ENCODE measurements around the gene BSG. TPM values are rescaled to one million over a fixed set of nuclear protein-coding genes. Genes with fewer than 3 reads are reported as not detected.

Gene BSG
- total and polyA plus RNA-seq, 2 of the 4 experiments (the other 2 are of a cell fraction) = 130 to 698 TPM

- H3K27ac ChIP-seq (ENCODE audit: insufficient read depth, low read length) = peak overlapping the region; percentile 90
- H2AK5ac ChIP-seq (ENCODE audit: low read depth, low read length) = peak overlapping the region; percentile 93
- peaks cover 44% of the 10 kb centered on the region for H4K20me1 ChIP-seq (ENCODE audit: insufficient read depth, low read length)
- POLR2A ChIA-PET (ENCODE audit: unreplicated experiment) = no interaction called here
- H2AK9ac ChIP-seq (replicated peaks; ENCODE audit: low read depth, low read length, poor library complexity) = peak overlapping the region; percentile 100
- H4K8ac ChIP-seq (ENCODE audit: low read depth in 2 of 2, low read length in 2 of 2) = peak overlapping the region in 1 of 2 experiments; percentile 79; a peak in 2 of 4 replicates
- peak overlapping the region; percentile 94 for H3K4me3 ChIP-seq (ENCODE audit: insufficient read depth, low read depth, low read length)
- H4K91ac ChIP-seq (ENCODE audit: insufficient read depth, low read depth, low read length) = peak overlapping the region; percentile 40; the same call in 1 of the 2 replicates
- peak overlapping the region; percentile 90 for H3K4ac ChIP-seq (ENCODE audit: low read depth, low read length)
- peak overlapping the region; percentile 61 for H3K56ac ChIP-seq (ENCODE audit: extremely low read depth, insufficient read depth, low read length)
- peak overlapping the region; percentile 72; the same call in 1 of the 2 replicates for H4K5ac ChIP-seq (ENCODE audit: low read depth, low read length)
- peak overlapping the region; percentile 98 for H3K4me2 ChIP-seq (ENCODE audit: low read depth, low read length)
- in situ Hi-C loops (cut with MboI; ENCODE audit: low sequenced_read_pairs) (no loop called here), dilution Hi-C loops (cut with HindIII; ENCODE audit: low sequenced_read_pairs, unreplicated experiment) (no loop called here), intact Hi-C loops (cut with micrococcal nuclease) (loop anchor here (2.0 kb wide), 1 partner anchor 22 kb away; no protein-coding TSS in a partner anchor)
- H2BK20ac ChIP-seq (ENCODE audit: low read depth, low read length) = no peak overlapping the region
- no peak overlapping the region for H2BK15ac ChIP-seq (ENCODE audit: low read depth, low read length)
- H3K27me3 ChIP-seq (ENCODE audit: control insufficient read depth, insufficient read depth, low read length) = no peaks in the 10 kb centered on the region
- WGBS, 2 experiments (ENCODE audit: extremely low coverage in 2 of 2, insufficient read length in 1 of 2) = 6% methylated on average over 9 of the region's 47 CpGs; no CpG with 5 or more reads in 1 of the 2 experiments
- H2AFZ ChIP-seq (replicated peaks; ENCODE audit: low read length, poor library complexity) = peak overlapping the region; percentile 89
- no TSS peak for BruUV-seq (replicated peaks)
- DNase-seq (peak; percentile 64), ATAC-seq (ENCODE audit: low read depth) (peak; percentile 10)
- H3K9me3 ChIP-seq (ENCODE audit: control insufficient read depth, insufficient read depth, low read length) = no peaks in the 10 kb centered on the region
- peaks cover 5 to 47% of the 10 kb centered on the region in 2 experiments for H3K79me1 ChIP-seq (ENCODE audit: low read depth in 1 of 2, low read length in 2 of 2)
- CTCF ChIA-PET = interaction anchor here (0.6 to 2.0 kb wide), 3 partner anchors 8 to 22 kb away, joined by 3 to 11 read pairs (median 4); no protein-coding TSS in a partner anchor
- H3K18ac ChIP-seq (ENCODE audit: low read depth, low read length) = peak overlapping the region; percentile 76; the same call in 1 of the 2 replicates
- H3K9me1 ChIP-seq (ENCODE audit: insufficient read depth, low read length) = peaks cover 4% of the 10 kb centered on the region; the same call in 1 of the 2 replicates
- H2BK5ac ChIP-seq (ENCODE audit: low read depth, low read length, poor library complexity, severe bottlenecking) = peak overlapping the region; percentile 86
- H3K23ac ChIP-seq (ENCODE audit: low read depth, low read length) = peak overlapping the region; percentile 93
- H3K9ac ChIP-seq (ENCODE audit: low read depth, low read length) = peak overlapping the region; percentile 92
- peaks cover 8% of the 10 kb centered on the region for H3K4me1 ChIP-seq (ENCODE audit: control insufficient read depth, insufficient read depth, low read length)
- H2BK120ac ChIP-seq (ENCODE audit: low read depth, low read length) = no peak overlapping the region; the same call in 1 of the 2 replicates
- H3K14ac ChIP-seq (replicated peaks; ENCODE audit: low read depth, low read length) = peak overlapping the region; percentile 83
- H3K36me3 ChIP-seq (ENCODE audit: control insufficient read depth, insufficient read depth, low read length) = peaks cover 21% of the 10 kb centered on the region
- TF ChIP-seq MAZ (IDR thresholded peaks at IDR 0.05; ENCODE audit: borderline replicate concordance, low read depth, low read length) (peak; percentile 31; the same call in 1 of the 2 replicates), ELK1 (IDR thresholded peaks at IDR 0.05; ENCODE audit: borderline replicate concordance, low read depth, low read length) (no peak), RFX5 (IDR thresholded peaks at IDR 0.05; ENCODE audit: low read depth, low read length) (no peak), MXI1 (IDR thresholded peaks at IDR 0.05; ENCODE audit: borderline replicate concordance, low read depth, low read length) (0 out of 2 replicates have a peak, but pooled peaks have one; percentile 39), RCOR1 (IDR thresholded peaks at IDR 0.05; ENCODE audit: insufficient replicate concordance, low read length) (no peak), CEBPB (IDR thresholded peaks at IDR 0.05; ENCODE audit: low read depth, low read length) (no peak), SMC3 (IDR thresholded peaks at IDR 0.05; ENCODE audit: low read depth, low read length) (peak; percentile 14; the same call in 1 of the 2 replicates), MAFK (IDR thresholded peaks at IDR 0.05; ENCODE audit: low read depth, low read length) (no peak), BHLHE40 (IDR thresholded peaks at IDR 0.05; ENCODE audit: low read depth, low read length) (no peak), CHD1 (IDR thresholded peaks at IDR 0.05; ENCODE audit: low read depth, low read length) (no peak; the same call in 1 of the 2 replicates), RAD21 (IDR thresholded peaks at IDR 0.05; ENCODE audit: low read length) (peak; percentile 42), FOS (IDR thresholded peaks at IDR 0.05; ENCODE audit: low read depth, low read length) (no peak), NFE2L2 (IDR thresholded peaks at IDR 0.05; ENCODE audit: low read depth, low read length) (no peak), POLR2A (IDR thresholded peaks at IDR 0.05; ENCODE audit: low read depth, low read length) (no peak; the same call in 1 of the 2 replicates), CTCF (conservative IDR thresholded peaks at IDR 0.05; ENCODE audit: low read depth, low read length) (peak; percentile 60)
These were observed 39.6 kb upstream of the BSG start for GRCh38 chr19:532561-533363.
